HG03139 (cell line): ENCODE results near the gene NFATC1.

Experiments
- ATAC-seq: cut with Tn5 transposase; IDR thresholded peaks from one replicate; pipeline ENCODE4 v1.9.1; 2021; ENCODE audit not compliant: unreplicated experiment

NFATC1 gene

GRCh38 chr18:79455261-79455660 is 59.5 kb downstream of the NFATC1 start:
- ATAC-seq, result no peak

GRCh38 chr18:79456105-79456980 is 60.6 kb downstream of the NFATC1 start:
- ATAC-seq, result no peak

GRCh38 chr18:79457239-79457638 is 61.5 kb downstream of the NFATC1 start:
- no peak for ATAC-seq

- ATAC-seq, result no peak
Observed at GRCh38 chr18:79457652-79458051, 61.9 kb downstream of the NFATC1 start.

GRCh38 chr18:79458131-79458838 is 62.6 kb downstream of the NFATC1 start:
- no peak for ATAC-seq

- no peak for ATAC-seq
Observed at GRCh38 chr18:79458917-79459803, 63.4 kb downstream of the NFATC1 start.

GRCh38 chr18:79459946-79460480 is 64.3 kb downstream of the NFATC1 start:
- peak; percentile 11 for ATAC-seq

- ATAC-seq, result peak; percentile 56
Observed at GRCh38 chr18:79460481-79461300, 65.0 kb downstream of the NFATC1 start.

- no peak for ATAC-seq
Observed at GRCh38 chr18:79461627-79462026, 65.9 kb downstream of the NFATC1 start.

GRCh38 chr18:79463424-79463960 is 67.8 kb downstream of the NFATC1 start:
- no peak for ATAC-seq

- ATAC-seq, result peak; percentile 55
Observed at GRCh38 chr18:79465392-79465991, 69.8 kb downstream of the NFATC1 start.

- peak; percentile 48 for ATAC-seq
Observed at GRCh38 chr18:79466591-79466990, 70.9 kb downstream of the NFATC1 start.

- no peak for ATAC-seq
Observed at GRCh38 chr18:79467126-79467525, 71.4 kb downstream of the NFATC1 start.

GRCh38 chr18:79468119-79468789 is 72.5 kb downstream of the NFATC1 start:
- ATAC-seq, result no peak

GRCh38 chr18:79469309-79469708 is 73.6 kb downstream of the NFATC1 start:
- no peak for ATAC-seq

- ATAC-seq, result no peak
Observed at GRCh38 chr18:79469751-79470505, 74.2 kb downstream of the NFATC1 start.

GRCh38 chr18:79470547-79470946 is 74.8 kb downstream of the NFATC1 start:
- no peak for ATAC-seq

- no peak for ATAC-seq
Observed at GRCh38 chr18:79471046-79471445, 75.3 kb downstream of the NFATC1 start.
